Endodermal cell (in vitro differentiated cells): ENCODE measurements around the gene STIM1. TPM values are rescaled to one million over a fixed set of nuclear protein-coding genes. Genes with fewer than 3 reads are reported as not detected.
"Not testable (repeated sequence)": the region's sequence is repeated elsewhere in the genome, so short reads cannot be mapped to it uniquely, and the experiment has no call there.

ENCODE experiments used
- DNase-seq: peaks from one replicate; pipeline ENCODE4 v3.0.0-alpha.2; 2017
- H3K27ac ChIP-seq: 2 replicates; pipeline ENCODE4 v1.5.1; 2013; ENCODE audit warnings: mild to moderate bottlenecking, low read depth, low read length, moderate library complexity
- H3K27me3 ChIP-seq: 2 replicates; pipeline ENCODE4 v1.6.1; 2013; ENCODE audit warnings: mild to moderate bottlenecking, low read length, moderate library complexity; ENCODE audit not compliant: insufficient read depth, control insufficient read depth, poor library complexity, severe bottlenecking
- H3K36me3 ChIP-seq: 2 replicates; pipeline ENCODE4 v1.7.0; 2013; ENCODE audit warnings: mild to moderate bottlenecking, low read length, moderate library complexity; ENCODE audit not compliant: control insufficient read depth, insufficient read depth
- H3K4me1 ChIP-seq: one replicate; pipeline ENCODE4 v1.7.0; 2013; ENCODE audit warnings: low read length; ENCODE audit not compliant: control insufficient read depth, insufficient read depth
- H3K4me3 ChIP-seq: 2 replicates; pipeline ENCODE4 v1.5.1; 2013; ENCODE audit warnings: mild to moderate bottlenecking, low read length, moderate library complexity
- H3K9ac ChIP-seq: 2 replicates; pipeline ENCODE4 v1.6.1; 2013; ENCODE audit warnings: mild to moderate bottlenecking, low read length, moderate library complexity; ENCODE audit not compliant: poor library complexity, severe bottlenecking; ENCODE audit errors: extremely low read depth
- H3K9me3 ChIP-seq: 2 replicates; pipeline ENCODE4 v1.6.1; 2013; ENCODE audit warnings: mild to moderate bottlenecking, low read length, moderate library complexity; ENCODE audit not compliant: control insufficient read depth
- H3K27ac Mint-ChIP-seq: 2 replicates; pipeline ENCODE4 v1.8.0; 2020; ENCODE audit warnings: mixed read lengths
- H3K27me3 Mint-ChIP-seq: 2 replicates; pipeline ENCODE4 v1.8.0; 2021; ENCODE audit warnings: mild to moderate bottlenecking, mixed read lengths; ENCODE audit not compliant: insufficient read depth
- H3K36me3 Mint-ChIP-seq: 2 replicates; pipeline ENCODE4 v1.8.0; 2020; ENCODE audit warnings: low read depth, mixed read lengths
- H3K4me1 Mint-ChIP-seq: 2 replicates; pipeline ENCODE4 v1.8.0; 2020; ENCODE audit warnings: mixed read lengths
- H3K4me3 Mint-ChIP-seq: 2 replicates; pipeline ENCODE4 v1.8.0; 2020; ENCODE audit warnings: mild to moderate bottlenecking, moderate library complexity, mixed read lengths
- H3K9me3 Mint-ChIP-seq: 2 replicates; pipeline ENCODE4 v1.8.0; 2020; ENCODE audit warnings: mild to moderate bottlenecking, mixed read lengths
- CTCF ChIP-seq: fragments of 200-600 bp; sonication (generic); conservative IDR thresholded peaks from 2 replicates; pipeline ENCODE4 v1.5.0; 2021; ENCODE audit warnings: antibody characterized with exemption, mild to moderate bottlenecking
- WGBS, 2 experiments: methylation state at CpG; one replicate each; pipeline versions ENCODE4 v1.1.5 to v1.1.7; 2013; ENCODE audit warnings: missing lambda C conversion rate in 2 of 2, mixed read lengths in 1 of 2; ENCODE audit not compliant: insufficient coverage in 1 of 2, insufficient read length in 1 of 2; 5-methylcytosine and 5-hydroxymethylcytosine counted together
- total RNA-seq, 2 donors: library from RNA; stranded (reverse); fragmentation: NEBNext Ultra II Directional in 1 of 2; extraction: Animal tissue kit (Norgen Biotek cat#: 25700) in 1 of 2; gene quantifications; 2 replicates in 1 of 2; 3 replicates in 1 of 2; pipeline ENCODE4 v1.2.1, GENCODE V29; 2021

The STIM1 gene
- total RNA-seq, 2 donors from 2014 or later, result 20.9 to 27.9 TPM

GRCh38 chr11:3859373-3859881, 4.0 kb downstream of the STIM1 start:
- peak; percentile 72 for DNase-seq
- no peaks in the 10 kb centered on the region for H3K9me3 Mint-ChIP-seq
- H3K4me1 ChIP-seq, result peaks cover 7% of the 10 kb centered on the region
- H3K4me3 ChIP-seq, result no peak overlapping the region
- H3K9me3 ChIP-seq, result no peaks in the 10 kb centered on the region
- no peaks in the 10 kb centered on the region for H3K36me3 ChIP-seq
- H3K27me3 Mint-ChIP-seq, result no peaks in the 10 kb centered on the region
- no peak overlapping the region for H3K4me3 Mint-ChIP-seq
- H3K9ac ChIP-seq, result no peak overlapping the region
- H3K27ac ChIP-seq, result no peak overlapping the region
- no peak overlapping the region for H3K27ac Mint-ChIP-seq
- 85 to 88% methylated on average over 3 to 4 of the region's 4 CpGs for WGBS, 2 experiments
- H3K36me3 Mint-ChIP-seq, result no peaks in the 10 kb centered on the region
- peaks cover 21% of the 10 kb centered on the region for H3K4me1 Mint-ChIP-seq
- TF ChIP-seq CTCF, result no peak
- no peaks in the 10 kb centered on the region for H3K27me3 ChIP-seq

GRCh38 chr11:3860375-3860774, 4.9 kb downstream of the STIM1 start:
- WGBS, 2 experiments, result 80 to 100% methylated on average over 1 to 2 of the region's 2 CpGs
- H3K4me3 Mint-ChIP-seq, result no peak overlapping the region
- no peaks in the 10 kb centered on the region for H3K36me3 Mint-ChIP-seq
- Histone ChIP-seq H3K27ac (no peak overlapping the region), H3K4me1 (peaks cover 7% of the 10 kb centered on the region), H3K27me3 (no peaks in the 10 kb centered on the region), H3K9ac (no peak overlapping the region), H3K9me3 (no peaks in the 10 kb centered on the region), H3K36me3 (no peaks in the 10 kb centered on the region), H3K4me3 (no peak overlapping the region)
- no peaks in the 10 kb centered on the region for H3K27me3 Mint-ChIP-seq
- peaks cover 19% of the 10 kb centered on the region for H3K4me1 Mint-ChIP-seq
- no peak for TF ChIP-seq CTCF
- DNase-seq, result no peak
- H3K27ac Mint-ChIP-seq, result no peak overlapping the region
- H3K9me3 Mint-ChIP-seq, result no peaks in the 10 kb centered on the region

- not testable (repeated sequence) for H3K36me3 ChIP-seq, H3K4me1 ChIP-seq, H3K27me3 Mint-ChIP-seq, H3K27me3 ChIP-seq, H3K36me3 Mint-ChIP-seq, H3K4me3 ChIP-seq, H3K27ac ChIP-seq, H3K9me3 ChIP-seq, H3K9me3 Mint-ChIP-seq, H3K27ac Mint-ChIP-seq, DNase-seq, H3K4me3 Mint-ChIP-seq, H3K9ac ChIP-seq
- H3K4me1 Mint-ChIP-seq, result peaks cover 23% of the 10 kb centered on the region
- WGBS, 2 experiments, result 92 to 94% methylated on average over 2 to 4 of the region's 4 CpGs
Observed at GRCh38 chr11:3860898-3861393, 5.5 kb downstream of the STIM1 start.

GRCh38 chr11:3861683-3862082, 6.2 kb downstream of the STIM1 start:
- Mint-ChIP-seq H3K27me3 (no peaks in the 10 kb centered on the region), H3K36me3 (no peaks in the 10 kb centered on the region), H3K4me1 (peaks cover 21% of the 10 kb centered on the region), H3K9me3 (no peaks in the 10 kb centered on the region), H3K27ac (no peak overlapping the region), H3K4me3 (no peak overlapping the region)
- Histone ChIP-seq H3K4me1 (peaks cover 5% of the 10 kb centered on the region), H3K27ac (no peak overlapping the region), H3K27me3 (no peaks in the 10 kb centered on the region), H3K4me3 (no peak overlapping the region), H3K9me3 (no peaks in the 10 kb centered on the region), H3K36me3 (no peaks in the 10 kb centered on the region), H3K9ac (no peak overlapping the region)
- TF ChIP-seq CTCF, result no peak
- WGBS, 2 experiments, result 36% methylated on average over 1 of the region's 1 CpG; no CpG with 5 or more reads in 1 of the 2 experiments
- no peak for DNase-seq
